Fibroblast of skin of right quadriceps (primary cell): ENCODE measurements around the gene KIF23.
"Not testable (repeated sequence)": the region's sequence is repeated elsewhere in the genome, so short reads cannot be mapped to it uniquely, and the experiment has no call there.

Experiments
- DNase-seq: peaks from one replicate; pipeline ENCODE4 v3.0.0-alpha.2; 2013

The KIF23 gene

GRCh38 chr15:69439623-69440022 lies 25.5 kb downstream of the KIF23 start:
- no peak for DNase-seq

- no peak for DNase-seq
Observed at GRCh38 chr15:69443032-69443611, 29.0 kb downstream of the KIF23 start.

- no peak for DNase-seq
Observed at GRCh38 chr15:69444686-69445085, 30.5 kb downstream of the KIF23 start.

GRCh38 chr15:69446953-69447352 lies 32.8 kb downstream of the KIF23 start:
- no peak for DNase-seq

- not testable (repeated sequence) for DNase-seq
Observed at GRCh38 chr15:69450221-69450620, 36.1 kb downstream of the KIF23 start.

GRCh38 chr15:69450968-69451695 lies 37.0 kb downstream of the KIF23 start:
- DNase-seq = no peak

GRCh38 chr15:69451951-69452691 lies 38.0 kb downstream of the KIF23 start:
- DNase-seq = peak; percentile 34

- DNase-seq = peak; percentile 95
Observed at GRCh38 chr15:69452692-69453521, 38.8 kb downstream of the KIF23 start, which contains the start of gene RPLP1. Gene RPLP1 (plus strand): TSS chr15:69452818. CDS start chr15:69452949, 131 bp downstream.

- no peak for DNase-seq
Observed at GRCh38 chr15:69454953-69455352, 40.8 kb downstream of the KIF23 start.

GRCh38 chr15:69456208-69457166 lies 42.3 kb downstream of the KIF23 start:
- no peak for DNase-seq

GRCh38 chr15:69457304-69458280 lies 43.4 kb downstream of the KIF23 start:
- DNase-seq = no peak

- no peak for DNase-seq
Observed at GRCh38 chr15:69459066-69459465, 44.9 kb downstream of the KIF23 start.

- no peak for DNase-seq
Observed at GRCh38 chr15:69460481-69460880, 46.3 kb downstream of the KIF23 start.

- no peak for DNase-seq
Observed at GRCh38 chr15:69462030-69462492, 47.9 kb downstream of the KIF23 start.

GRCh38 chr15:69462493-69463181 lies 48.5 kb downstream of the KIF23 start:
- peak; percentile 97 for DNase-seq

GRCh38 chr15:69463182-69463756 lies 49.1 kb downstream of the KIF23 start:
- DNase-seq = no peak

GRCh38 chr15:69465253-69465652 lies 51.1 kb downstream of the KIF23 start:
- no peak for DNase-seq

GRCh38 chr15:69466733-69467132 lies 52.6 kb downstream of the KIF23 start:
- DNase-seq = no peak

- no peak for DNase-seq
Observed at GRCh38 chr15:69467636-69468035, 53.5 kb downstream of the KIF23 start.
